Globus pallidus (tissue), 1 donor: ENCODE results near the gene RAB3C.
"Not testable (repeated sequence)": the region's sequence is repeated elsewhere in the genome, so short reads cannot be mapped to it uniquely, and the experiment has no call there.

Experiments used
- DNase-seq: peaks from one replicate; pipeline ENCODE4 v3.0.0-alpha.2; 2015; ENCODE audit warnings: low spot score

Gene RAB3C

GRCh38 chr5:58675341-58675740, 92.5 kb downstream of the RAB3C start:
- DNase-seq: no peak

- DNase-seq: no peak
Observed at GRCh38 chr5:58677650-58678049, 94.8 kb downstream of the RAB3C start.

GRCh38 chr5:58680503-58680902, 97.6 kb downstream of the RAB3C start:
- DNase-seq: no peak

- DNase-seq: no peak
Observed at GRCh38 chr5:58681943-58682342, 99.1 kb downstream of the RAB3C start.

- no peak for DNase-seq
Observed at GRCh38 chr5:58683567-58683966, 100.7 kb downstream of the RAB3C start.

- DNase-seq: no peak
Observed at GRCh38 chr5:58687079-58687478, 104.2 kb downstream of the RAB3C start.

GRCh38 chr5:58687595-58687994, 104.7 kb downstream of the RAB3C start:
- DNase-seq: no peak

- not testable (repeated sequence) for DNase-seq
Observed at GRCh38 chr5:58699088-58699761, 116.3 kb downstream of the RAB3C start.

- no peak for DNase-seq
Observed at GRCh38 chr5:58699762-58700118, 116.9 kb downstream of the RAB3C start.

GRCh38 chr5:58703925-58704555, 121.2 kb downstream of the RAB3C start:
- no peak for DNase-seq

- DNase-seq: no peak
Observed at GRCh38 chr5:58706736-58707135, 123.9 kb downstream of the RAB3C start.

GRCh38 chr5:58708456-58708855, 125.6 kb downstream of the RAB3C start:
- no peak for DNase-seq

- DNase-seq: not testable (repeated sequence)
Observed at GRCh38 chr5:58710425-58710824, 127.5 kb downstream of the RAB3C start.

- no peak for DNase-seq
Observed at GRCh38 chr5:58710871-58711270, 128.0 kb downstream of the RAB3C start.

- DNase-seq: no peak
Observed at GRCh38 chr5:58711965-58712364, 129.1 kb downstream of the RAB3C start.

GRCh38 chr5:58714046-58714445, 131.2 kb downstream of the RAB3C start:
- no peak for DNase-seq

GRCh38 chr5:58715997-58716656, 133.3 kb downstream of the RAB3C start:
- no peak for DNase-seq

- no peak for DNase-seq
Observed at GRCh38 chr5:58716713-58717112, 133.8 kb downstream of the RAB3C start.

- no peak for DNase-seq
Observed at GRCh38 chr5:58717303-58718007, 134.6 kb downstream of the RAB3C start.

- DNase-seq: no peak
Observed at GRCh38 chr5:58718269-58718978, 135.5 kb downstream of the RAB3C start.

GRCh38 chr5:58722160-58722559, 139.3 kb downstream of the RAB3C start:
- no peak for DNase-seq

- DNase-seq: no peak
Observed at GRCh38 chr5:58724992-58725391, 142.1 kb downstream of the RAB3C start.
